GM21390 (cell line): ENCODE data around the gene FARS2.
A peak's percentile ranks its signal among the peaks of the same experiment; 100 is the strongest.
"Not testable (repeated sequence)": the region's sequence is repeated elsewhere in the genome, so short reads cannot be mapped to it uniquely, and the experiment has no call there.

Source experiments
- ATAC-seq: cut with Tn5 transposase; IDR thresholded peaks from one replicate; pipeline ENCODE4 v1.9.1; 2021; ENCODE audit not compliant: unreplicated experiment

The FARS2 gene

DNA sequence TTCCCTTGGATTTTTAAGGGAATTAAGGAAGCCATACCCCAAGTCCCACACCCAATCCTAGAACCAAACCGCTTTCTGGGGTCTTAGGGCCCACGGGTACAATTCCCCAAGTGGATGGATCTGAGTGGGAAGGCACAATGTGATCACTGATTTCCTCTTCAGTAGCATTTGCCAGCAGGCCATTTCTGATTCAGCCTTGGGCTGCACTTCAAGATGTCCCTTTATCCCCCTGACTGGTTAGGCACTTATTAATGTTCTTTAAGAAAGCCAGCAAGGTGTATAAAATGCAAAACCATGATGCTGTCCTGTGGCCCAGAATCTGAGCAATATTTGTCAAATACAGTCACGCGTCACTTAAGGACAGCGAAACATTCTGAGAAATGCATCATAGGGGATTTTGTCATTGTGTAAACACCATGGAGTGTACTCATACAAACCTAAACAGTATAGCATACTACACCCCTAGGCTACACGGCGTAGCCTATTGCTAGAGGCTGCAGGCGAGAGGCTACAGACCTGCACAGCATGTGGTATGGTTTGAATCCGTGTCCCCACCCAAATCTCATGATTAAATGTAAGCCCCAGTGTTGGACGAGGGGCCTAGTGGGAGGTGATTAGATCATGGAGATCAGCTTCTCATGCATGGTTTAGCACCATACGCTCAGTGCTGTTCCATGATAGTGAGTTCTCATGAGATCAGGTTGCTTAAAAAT lies 511.3 kb downstream of the FARS2 start:
- no peak for ATAC-seq

DNA sequence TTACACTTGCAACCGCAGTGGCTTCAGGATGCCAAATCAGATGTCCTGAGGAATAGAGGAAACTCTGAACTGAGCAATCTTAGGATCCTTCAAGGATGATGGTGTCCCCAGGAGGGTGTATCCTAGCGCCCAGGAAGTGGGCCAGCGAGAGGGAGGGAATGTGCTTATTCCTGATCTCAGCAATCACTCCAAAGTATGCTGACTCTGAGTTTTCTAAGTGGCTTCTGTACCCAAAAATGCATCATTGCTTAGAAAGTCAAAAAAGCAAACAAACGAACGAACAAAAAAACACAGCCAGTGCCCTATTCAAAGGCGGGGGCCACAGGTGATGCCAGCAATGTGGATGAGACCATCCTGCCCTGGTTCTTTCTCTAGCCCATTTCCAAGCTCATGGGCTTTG lies 514.8 kb downstream of the FARS2 start:
- no peak for ATAC-seq

DNA sequence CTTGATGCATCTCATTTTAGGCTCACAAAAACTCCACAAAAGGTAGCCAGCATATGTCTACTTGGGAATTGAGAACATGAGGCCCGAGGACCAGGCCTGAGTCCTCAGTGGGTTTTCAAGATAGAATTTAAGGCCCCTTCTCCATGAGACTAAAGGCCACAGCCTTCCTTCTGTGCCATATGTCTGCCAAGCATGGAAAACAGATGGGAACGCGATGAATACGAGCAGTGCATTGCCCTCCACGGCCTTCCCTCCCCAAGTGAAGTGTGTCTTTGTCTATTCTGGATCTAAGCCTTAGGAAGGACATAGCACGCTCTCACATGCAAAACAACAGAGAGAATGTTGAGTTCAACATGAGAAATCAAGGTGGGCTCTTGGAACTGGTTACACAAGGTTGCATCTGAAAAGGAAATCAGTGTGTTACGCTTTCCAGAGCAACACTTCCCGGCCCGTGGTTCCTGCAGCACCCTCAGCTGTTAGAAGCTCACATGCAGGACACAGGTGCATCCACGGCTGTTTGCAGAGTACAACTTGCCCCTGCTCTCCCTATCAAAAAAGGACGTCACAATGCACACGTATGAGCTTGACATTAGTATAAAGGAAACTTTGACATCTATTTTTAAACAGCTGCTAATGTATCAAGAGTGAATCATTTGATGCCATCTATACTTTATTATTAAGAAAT lies 515.5 kb downstream of the FARS2 start:
- no peak for ATAC-seq

DNA sequence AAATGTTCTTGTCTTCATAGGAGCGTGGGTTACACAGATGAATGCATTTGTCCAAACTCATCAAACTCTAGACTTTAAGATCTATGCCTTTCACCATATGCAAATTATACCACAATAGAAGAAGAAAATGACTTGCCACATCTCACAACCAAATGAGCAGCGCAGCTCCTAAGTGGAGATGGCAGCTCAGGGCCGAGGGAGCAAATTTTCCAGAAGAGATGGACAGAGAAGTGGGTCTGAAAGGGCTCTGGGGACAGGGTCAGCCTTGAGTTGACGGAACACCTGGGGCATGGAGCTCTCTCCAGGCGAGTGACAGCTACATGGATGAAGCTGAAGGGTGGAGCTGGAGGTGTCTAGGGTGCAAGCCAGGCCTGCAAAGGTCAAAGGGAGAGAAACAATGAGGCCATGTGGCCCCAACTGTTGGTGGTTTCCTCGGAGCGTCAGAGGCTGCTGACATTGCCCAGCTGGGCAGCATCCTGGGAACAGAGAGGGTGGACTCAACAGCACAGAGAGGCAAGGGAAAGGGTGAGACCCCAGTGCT lies 517.1 kb downstream of the FARS2 start:
- ATAC-seq, result peak; percentile 97

DNA sequence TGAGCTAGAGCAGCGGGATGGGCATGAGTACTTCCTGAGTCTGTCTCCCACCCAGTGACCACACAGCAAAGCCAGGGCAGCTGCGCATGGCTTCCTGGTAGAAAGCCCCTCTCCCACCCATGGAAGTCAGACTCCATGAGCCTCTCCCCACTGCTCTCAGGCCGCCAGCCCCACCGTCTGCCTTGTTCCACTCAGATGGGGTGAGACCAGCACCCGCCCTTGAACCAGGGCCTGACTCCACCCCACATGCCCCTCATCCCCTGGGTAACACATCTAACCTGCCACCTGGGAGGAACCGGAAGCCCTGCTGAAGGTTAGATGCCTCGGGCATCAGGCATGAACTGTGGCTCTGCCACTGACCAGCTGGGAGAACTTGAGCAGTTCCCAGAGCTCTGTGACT lies 517.6 kb downstream of the FARS2 start:
- ATAC-seq, result no peak

DNA sequence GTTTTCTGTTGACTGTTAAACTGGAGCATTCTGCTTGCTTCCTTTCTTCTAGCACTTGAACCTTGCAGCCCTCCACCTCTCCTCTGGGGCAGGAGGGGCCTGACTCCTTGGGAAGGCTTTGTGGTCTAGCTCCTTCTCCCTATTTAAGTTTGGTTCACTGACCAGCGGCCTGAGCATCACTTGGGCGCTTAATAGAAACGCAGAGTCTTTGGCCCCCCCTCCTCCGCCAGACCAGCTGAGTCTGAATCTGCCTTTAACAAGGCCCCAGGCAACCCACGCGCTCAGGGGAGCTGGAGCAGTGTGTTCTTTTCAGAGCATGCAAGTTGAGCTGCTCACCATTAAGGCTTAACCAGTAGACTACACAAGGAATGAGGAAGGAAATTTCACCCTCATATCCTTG lies 519.7 kb downstream of the FARS2 start:
- ATAC-seq, result no peak

DNA sequence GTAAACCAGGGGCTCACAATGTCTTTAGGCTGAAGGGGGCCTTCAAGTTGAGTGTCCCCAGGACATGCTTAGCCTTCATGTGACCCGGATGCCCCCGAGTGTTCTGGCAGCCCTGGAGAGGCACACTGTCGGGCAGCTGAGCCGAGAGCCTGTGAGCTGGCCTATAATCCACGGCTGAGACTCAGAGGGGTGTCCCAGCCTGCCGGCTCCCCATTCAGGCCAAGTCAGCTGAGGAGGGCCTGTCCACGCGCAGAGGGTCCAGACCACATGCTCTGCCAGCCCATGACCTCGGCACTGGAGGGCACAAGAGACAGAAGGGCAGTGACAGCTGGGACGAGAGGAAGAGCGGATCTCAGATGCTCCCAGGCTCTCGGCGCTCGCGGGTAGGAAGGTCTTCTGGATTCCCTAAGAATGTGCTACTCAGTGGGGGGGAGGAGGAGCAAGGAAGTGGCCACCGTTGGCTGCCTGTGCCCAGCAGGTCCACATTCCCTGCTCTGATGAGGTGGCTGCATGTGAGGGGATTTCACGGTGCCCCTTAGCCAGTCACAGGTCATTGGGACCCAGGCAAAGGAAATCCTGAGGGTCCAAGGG lies 520.7 kb downstream of the FARS2 start:
- no peak for ATAC-seq

DNA sequence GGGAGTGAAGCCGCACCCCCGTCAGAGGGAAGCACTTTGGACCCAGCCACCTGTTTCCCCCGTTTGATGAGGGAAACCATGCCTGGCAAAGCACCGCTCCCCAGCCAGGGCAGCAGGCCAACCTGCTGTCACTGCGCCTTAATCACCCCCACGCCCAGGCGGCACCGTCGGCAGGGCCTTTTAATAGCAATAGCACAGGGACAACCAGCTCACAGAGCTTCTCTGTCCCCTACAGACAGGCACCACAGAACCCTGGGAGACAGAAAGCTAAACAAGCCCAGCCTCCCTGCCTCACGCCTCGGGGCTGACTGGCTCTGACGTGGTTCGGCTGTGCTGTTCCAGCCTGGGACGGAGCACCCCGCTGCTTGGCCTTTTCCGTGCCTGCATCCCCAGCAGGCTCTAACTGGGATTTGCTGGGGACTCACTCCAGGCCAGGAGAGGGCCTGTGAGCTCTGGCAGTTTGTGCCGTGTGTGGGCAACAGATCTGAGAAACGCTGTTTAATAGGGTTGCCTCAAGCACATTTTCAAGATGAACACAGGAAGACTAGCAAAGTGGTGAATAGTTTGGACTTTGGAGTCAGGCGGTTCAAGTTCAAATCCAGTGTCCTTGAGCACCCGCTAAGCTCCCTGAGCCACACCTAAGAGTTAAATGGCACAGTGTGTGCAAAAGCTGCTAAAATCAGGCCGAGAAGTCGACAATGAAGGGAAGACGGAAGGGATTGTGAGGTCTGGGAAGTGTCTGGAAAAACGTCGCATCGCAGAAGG lies 521.7 kb downstream of the FARS2 start:
- ATAC-seq, result no peak

DNA sequence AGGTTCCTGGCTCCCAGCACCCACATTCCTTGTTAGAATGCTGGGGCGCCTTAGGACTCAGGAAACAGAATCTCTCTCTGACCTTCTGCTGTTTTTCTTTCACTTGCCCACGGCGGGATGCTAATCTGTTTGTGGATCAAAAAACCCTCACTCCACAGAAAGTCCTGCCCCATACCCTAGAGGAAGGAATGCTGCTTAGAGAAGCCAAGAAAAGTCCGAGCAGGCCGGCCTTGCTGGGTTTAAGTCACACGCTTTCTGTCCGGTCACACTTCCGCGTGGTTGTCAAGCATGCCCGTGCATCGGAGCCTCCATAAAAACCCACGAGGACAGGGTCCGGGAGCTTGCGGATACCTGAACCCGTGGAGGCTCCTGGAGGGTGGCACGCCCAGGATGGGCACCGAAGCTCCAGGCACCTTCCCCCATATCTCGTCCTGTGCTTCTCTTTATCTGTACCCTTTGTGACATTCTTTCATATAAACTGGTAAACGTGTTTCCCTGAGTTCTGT lies 522.3 kb downstream of the FARS2 start:
- no peak for ATAC-seq

DNA sequence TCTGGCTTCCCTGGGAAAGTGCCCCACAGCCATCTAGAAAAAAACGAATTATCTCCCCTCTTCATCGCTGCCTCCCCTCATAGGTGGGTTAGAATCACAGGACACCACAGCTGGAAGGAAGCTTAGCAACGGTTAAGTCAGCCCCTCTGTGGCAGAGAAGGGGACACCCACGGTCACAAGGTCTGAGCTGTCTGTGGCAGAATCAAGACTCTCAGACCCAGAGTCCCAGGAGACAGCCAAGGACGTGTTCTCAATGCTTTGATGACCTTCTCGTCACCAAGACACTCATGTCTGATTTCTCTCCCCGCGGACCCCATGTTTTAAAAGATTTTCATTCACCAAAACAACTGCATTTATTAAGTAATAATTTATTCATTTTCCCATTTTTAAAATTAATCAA lies 523.9 kb downstream of the FARS2 start:
- no peak for ATAC-seq

DNA sequence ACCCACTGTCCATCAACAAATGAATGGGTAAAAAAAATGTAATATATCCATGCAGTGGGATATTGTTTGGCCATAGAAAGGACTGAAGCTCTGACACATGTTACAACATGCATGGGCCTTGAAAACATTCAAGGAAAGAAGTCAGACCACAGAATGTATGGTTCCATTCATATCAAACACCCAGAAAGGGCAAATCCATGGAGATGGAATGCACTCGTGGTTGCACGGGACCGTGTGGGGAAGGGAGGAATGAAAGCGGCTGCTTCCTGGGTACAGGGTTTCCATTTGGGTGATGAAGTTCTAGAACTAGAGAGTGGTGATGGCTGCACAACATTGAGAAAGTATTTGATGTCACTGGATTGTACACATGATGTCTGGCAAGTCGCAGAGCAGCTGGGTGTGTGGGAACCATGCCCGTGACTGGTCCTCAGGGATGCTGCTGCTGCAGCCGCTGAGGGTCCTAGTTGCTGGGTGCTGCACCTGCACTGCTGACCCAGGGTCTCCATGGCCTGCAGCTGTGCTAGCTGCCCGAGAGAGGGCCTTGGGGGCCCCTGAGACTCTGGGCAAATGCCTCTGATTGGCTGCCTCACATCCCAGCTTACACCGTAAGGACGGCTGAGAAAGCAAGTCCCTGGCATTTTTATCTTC lies 525.1 kb downstream of the FARS2 start:
- no peak for ATAC-seq

DNA sequence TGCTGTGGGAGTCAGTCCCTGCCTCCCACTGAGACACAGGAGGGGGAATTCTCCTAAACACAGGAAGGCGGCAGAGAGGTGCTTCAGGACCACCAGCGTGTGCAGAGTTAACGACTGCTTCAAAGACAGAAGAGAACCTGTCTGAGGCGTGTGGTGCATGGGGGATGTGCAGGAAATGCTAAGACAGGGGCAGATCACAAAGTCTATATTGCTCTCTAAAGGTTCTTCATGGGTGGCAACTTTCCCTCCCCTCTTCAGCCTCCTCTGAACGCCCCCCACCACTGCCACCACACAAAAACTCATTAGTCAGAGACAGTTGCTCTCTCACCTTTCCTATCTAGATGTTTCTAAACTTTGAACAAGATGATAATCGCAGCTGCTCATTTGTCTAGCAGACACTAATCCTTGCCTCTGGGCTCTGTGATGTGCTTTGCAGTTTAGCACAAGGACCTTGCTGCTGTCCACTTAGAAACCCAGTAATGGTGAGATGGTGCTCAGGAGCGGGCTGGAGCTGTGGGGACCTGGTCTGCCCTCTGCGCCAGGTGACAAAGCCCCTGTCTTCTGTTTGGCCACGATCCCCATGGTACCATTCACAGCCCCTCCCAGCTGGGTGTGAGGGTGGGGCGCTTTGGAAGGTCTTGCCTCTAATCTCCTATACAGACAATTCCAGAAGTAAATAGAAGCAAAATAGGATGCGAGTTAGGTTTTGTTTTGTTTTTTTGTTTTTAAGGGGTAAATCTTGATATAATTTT lies 525.8 kb downstream of the FARS2 start:
- no peak for ATAC-seq

DNA sequence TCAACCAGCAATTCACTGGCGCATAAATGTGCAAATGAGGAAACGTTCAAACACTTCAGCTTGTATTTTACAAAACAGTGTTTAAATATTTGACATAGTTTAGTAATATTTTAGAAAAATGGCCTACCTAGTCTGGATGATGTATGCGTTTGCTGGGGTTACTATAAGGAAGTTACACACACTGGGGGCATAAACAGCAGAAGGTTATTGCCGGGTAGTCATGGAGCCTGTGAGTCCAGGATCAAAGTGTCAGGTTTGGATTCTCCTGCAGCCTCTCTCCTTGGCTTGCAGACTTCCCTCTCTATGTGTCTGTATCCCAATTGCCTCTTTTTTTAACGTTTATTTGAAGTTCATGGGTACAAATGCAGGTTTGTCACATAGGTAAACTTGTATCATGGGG lies 528.1 kb downstream of the FARS2 start:
- not testable (repeated sequence) for ATAC-seq

DNA sequence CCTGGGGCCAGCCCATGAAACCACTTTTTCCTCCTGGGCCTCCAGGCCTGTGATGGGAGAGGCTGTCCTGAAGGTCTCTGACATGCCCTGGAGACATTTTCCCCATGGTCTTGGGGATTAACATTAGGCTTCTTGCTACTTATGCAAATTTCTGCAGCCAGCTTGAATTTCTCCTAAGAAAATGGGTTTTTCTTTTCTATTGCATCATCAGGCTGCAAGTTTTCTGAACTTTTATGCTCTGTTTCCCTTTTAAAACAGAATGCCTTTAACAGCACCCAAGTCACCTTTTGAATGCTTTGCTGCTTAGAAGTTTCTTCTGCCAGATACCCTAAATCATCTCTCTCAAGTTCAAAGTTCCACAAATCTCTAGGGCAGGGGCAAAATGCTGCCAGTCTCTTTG lies 535.2 kb downstream of the FARS2 start:
- ATAC-seq, result not testable (repeated sequence)

DNA sequence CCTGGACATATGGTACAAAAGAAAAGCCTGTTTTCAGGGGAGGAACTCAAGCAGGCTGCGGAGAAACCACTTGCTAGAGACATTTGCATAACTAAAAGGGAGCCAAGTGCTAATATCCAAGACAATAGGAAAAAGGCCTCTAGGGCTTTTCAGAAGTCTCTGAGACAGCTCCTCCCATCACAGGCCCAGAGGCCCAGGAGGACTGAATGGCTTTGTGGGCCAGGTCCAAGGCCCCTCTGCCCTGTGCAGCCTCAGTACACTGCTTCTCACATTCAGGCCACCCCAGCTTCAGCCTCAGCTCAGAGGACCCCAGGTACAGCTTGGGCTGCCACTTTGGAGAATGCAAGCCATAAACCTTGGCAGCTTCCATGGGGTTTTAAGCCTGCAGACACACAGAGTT lies 545.1 kb downstream of the FARS2 start:
- not testable (repeated sequence) for ATAC-seq

DNA sequence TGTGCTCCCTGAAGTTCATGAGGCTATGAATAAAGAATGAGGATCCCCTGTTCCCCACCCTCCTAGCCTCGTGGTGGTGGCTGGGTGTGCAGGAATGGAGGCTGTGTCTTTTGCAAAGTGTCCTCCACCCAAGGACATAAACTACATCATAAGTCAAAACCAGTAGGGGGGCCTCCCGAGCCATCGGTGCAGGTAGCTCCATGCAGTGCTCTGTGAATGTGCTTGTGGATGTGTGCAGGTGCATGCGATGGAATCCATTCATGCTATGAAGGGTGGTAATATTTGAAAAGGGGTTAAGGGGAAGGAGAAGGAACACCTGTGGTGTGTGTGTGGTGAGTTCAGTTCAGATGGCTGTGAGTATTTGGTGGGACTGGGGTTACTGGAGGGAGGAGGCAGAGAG lies 548.1 kb downstream of the FARS2 start:
- ATAC-seq, result no peak

DNA sequence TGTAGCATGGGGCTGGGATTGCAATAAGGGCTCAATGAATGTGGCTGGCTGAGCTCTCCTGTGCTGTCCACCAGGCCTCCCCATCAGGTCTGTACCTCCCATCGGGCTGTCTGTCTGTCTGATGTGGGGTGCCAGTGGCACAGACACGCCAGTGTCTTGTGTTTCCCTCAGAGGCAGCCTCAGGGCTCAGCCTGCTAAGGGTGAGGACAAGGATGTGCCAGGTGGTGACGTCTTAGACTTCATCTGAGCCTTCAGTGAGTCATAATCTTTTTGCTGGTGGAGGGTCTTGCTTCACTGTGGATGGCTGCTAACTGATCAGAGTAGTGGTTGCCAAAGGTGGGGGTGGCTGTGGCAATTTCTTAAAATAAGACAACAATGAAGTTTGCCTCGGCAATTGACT lies 550.7 kb downstream of the FARS2 start:
- ATAC-seq, result no peak

DNA sequence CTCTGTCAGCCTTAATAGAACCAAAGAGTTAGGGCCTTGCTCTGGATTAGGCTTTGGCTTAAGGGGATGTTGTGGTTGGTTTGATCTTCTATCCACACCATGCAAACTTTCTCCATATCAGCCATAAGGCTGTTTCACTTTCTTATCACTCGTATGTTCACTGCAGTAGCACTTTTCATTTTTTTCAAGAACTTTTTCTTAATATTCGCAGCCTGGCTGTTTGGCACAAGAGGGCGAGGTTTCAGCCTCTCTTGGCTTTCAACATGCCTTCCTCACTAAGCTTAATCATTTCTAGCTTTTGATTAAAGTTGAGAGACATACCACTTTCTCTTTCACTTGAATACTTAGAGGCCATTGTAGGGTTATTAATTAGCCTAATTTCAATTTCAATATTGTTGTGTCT lies 552.3 kb downstream of the FARS2 start:
- ATAC-seq, result peak; percentile 76

DNA sequence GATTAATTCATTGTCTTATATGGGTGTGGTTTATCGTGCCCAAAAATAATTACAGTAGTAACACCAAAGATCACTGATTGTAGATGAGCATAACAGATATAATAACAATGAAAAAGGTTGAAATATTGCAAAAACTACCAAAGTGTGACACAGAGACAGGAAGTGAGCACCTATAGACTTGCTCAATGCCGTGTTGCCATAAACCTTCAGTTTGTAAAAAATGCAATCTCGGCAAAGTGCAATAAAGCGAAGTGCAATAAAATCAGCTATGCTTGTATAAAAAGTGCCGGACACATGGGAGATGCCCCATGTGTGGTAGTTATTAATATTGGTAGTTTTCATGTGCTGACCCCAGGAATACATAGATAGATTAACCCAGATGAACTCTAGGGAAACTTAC lies 552.8 kb downstream of the FARS2 start:
- ATAC-seq, result no peak

DNA sequence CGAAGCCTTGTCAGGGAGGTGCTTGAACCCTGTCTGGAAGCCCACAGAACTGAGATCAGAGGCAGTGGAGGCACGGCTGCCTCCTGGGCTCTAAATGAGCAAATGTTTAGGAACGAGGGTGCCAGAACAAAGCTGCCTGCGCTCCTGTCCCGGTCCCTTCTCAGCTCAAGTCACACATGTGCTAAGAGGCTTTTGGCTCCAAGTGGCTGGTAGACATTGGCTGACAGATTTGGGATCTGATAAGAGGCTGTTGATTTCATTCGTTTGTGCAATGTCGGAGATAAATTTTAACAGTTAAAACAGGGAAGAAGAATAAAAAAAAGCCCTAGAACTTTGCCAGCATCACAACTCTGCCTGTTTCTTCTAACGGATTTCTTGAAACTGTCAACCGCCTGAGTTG lies 553.6 kb downstream of the FARS2 start:
- ATAC-seq, result no peak
